Osteocyte (in vitro differentiated cells): ENCODE measurements around the gene SERPINB6. TPM values are rescaled to one million over a fixed set of nuclear protein-coding genes. Genes with fewer than 3 reads are reported as not detected.
A peak's percentile ranks its signal among the peaks of the same experiment; 100 is the strongest.
"Not testable (repeated sequence)": the region's sequence is repeated elsewhere in the genome, so short reads cannot be mapped to it uniquely, and the experiment has no call there.

ENCODE experiments used
- DNase-seq: peaks from one replicate; pipeline ENCODE4 v3.0.0; 2021; ENCODE audit warnings: mixed read lengths; ENCODE audit not compliant: unreplicated experiment; ENCODE audit errors: extremely low spot score
- H3K27ac Mint-ChIP-seq: one replicate; pipeline ENCODE4 v1.8.0; 2021; ENCODE audit warnings: mild to moderate bottlenecking, mixed read lengths; ENCODE audit not compliant: unreplicated experiment
- H3K27me3 Mint-ChIP-seq: one replicate; pipeline ENCODE4 v1.8.0; 2021; ENCODE audit warnings: mixed read lengths; ENCODE audit not compliant: unreplicated experiment
- H3K36me3 Mint-ChIP-seq: one replicate; pipeline ENCODE4 v1.8.0; 2021; ENCODE audit warnings: mixed read lengths; ENCODE audit not compliant: unreplicated experiment
- H3K4me1 Mint-ChIP-seq: one replicate; pipeline ENCODE4 v1.8.0; 2021; ENCODE audit warnings: mixed read lengths; ENCODE audit not compliant: unreplicated experiment
- H3K4me3 Mint-ChIP-seq: one replicate; pipeline ENCODE4 v1.8.0; 2021; ENCODE audit warnings: mild to moderate bottlenecking, moderate library complexity, mixed read lengths; ENCODE audit not compliant: unreplicated experiment
- H3K9me3 Mint-ChIP-seq: one replicate; pipeline ENCODE4 v1.8.0; 2021; ENCODE audit warnings: mixed read lengths; ENCODE audit not compliant: unreplicated experiment
- total RNA-seq: library from RNA; stranded (reverse); gene quantifications from 2 replicates; pipeline ENCODE4 v1.2.1, GENCODE V29; 2021
- TF ChIP-seq, protein P1 (sequence below): fragments of 200-600 bp; sonication (generic); IDR thresholded peaks from 2 replicates; pipeline ENCODE4 v1.5.0; 2021; ENCODE audit warnings: antibody characterized with exemption, mild to moderate bottlenecking, moderate library complexity

The SERPINB6 gene
- total RNA-seq, 1 donor from 2014 or later, result 93.1 TPM

- DNase-seq, result no peak
- no peak overlapping the region for H3K4me3 Mint-ChIP-seq
- H3K9me3 Mint-ChIP-seq, result no peaks in the 10 kb centered on the region
Measured at GRCh38 chr6:2977290-2977689, 5.9 kb upstream of the SERPINB6 start.

DNA sequence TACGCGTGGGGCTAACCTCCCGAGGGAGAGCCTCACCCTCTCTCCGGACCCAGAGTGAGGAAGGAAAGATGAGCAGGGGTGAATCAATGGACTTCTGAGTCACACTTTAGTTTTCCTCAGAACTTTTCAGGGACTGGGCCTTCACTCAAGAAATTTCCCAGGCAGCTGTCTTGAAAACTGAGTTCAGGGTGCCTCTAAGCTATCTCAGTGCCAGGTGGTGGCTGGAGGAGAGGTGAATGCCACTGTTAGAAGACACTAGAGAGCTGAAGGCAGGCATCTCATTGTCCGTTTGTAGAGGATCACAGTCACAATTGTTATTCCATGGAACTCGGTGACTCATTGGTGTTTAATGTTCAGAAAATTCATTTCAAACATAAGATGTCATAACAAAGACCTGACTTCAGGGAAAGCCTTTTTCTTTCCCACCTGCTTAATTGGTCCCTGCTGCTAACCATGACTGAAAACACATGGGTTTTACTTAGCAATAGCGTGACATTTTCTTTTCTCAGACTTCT, 5.3 kb upstream of the SERPINB6 start:
- Mint-ChIP-seq H3K36me3 (no peaks in the 10 kb centered on the region), H3K4me1 (peaks cover 37% of the 10 kb centered on the region), H3K9me3 (no peaks in the 10 kb centered on the region), H3K27ac (peak overlapping the region; percentile 85), H3K4me3 (no peak overlapping the region), H3K27me3 (no peaks in the 10 kb centered on the region)
- TF ChIP-seq, protein P1, sequence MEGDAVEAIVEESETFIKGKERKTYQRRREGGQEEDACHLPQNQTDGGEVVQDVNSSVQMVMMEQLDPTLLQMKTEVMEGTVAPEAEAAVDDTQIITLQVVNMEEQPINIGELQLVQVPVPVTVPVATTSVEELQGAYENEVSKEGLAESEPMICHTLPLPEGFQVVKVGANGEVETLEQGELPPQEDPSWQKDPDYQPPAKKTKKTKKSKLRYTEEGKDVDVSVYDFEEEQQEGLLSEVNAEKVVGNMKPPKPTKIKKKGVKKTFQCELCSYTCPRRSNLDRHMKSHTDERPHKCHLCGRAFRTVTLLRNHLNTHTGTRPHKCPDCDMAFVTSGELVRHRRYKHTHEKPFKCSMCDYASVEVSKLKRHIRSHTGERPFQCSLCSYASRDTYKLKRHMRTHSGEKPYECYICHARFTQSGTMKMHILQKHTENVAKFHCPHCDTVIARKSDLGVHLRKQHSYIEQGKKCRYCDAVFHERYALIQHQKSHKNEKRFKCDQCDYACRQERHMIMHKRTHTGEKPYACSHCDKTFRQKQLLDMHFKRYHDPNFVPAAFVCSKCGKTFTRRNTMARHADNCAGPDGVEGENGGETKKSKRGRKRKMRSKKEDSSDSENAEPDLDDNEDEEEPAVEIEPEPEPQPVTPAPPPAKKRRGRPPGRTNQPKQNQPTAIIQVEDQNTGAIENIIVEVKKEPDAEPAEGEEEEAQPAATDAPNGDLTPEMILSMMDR, result no peak
- no peak for DNase-seq

More at GRCh38 chr6:2977290-2977689, 5.9 kb upstream of the SERPINB6 start:
- Mint-ChIP-seq H3K27ac (peak overlapping the region; percentile 85), H3K27me3 (no peaks in the 10 kb centered on the region), H3K4me1 (peaks cover 37% of the 10 kb centered on the region), H3K36me3 (no peaks in the 10 kb centered on the region)
- TF ChIP-seq, protein P1, result no peak

GRCh38 chr6:2976060-2976459, 4.7 kb upstream of the SERPINB6 start:
- TF ChIP-seq, protein P1, result no peak
- no peaks in the 10 kb centered on the region for H3K27me3 Mint-ChIP-seq
- no peak overlapping the region for H3K4me3 Mint-ChIP-seq
- no peak overlapping the region for H3K27ac Mint-ChIP-seq
- H3K4me1 Mint-ChIP-seq, result peaks cover 34% of the 10 kb centered on the region
- no peaks in the 10 kb centered on the region for H3K36me3 Mint-ChIP-seq
- H3K9me3 Mint-ChIP-seq, result no peaks in the 10 kb centered on the region
- DNase-seq, result no peak

DNA sequence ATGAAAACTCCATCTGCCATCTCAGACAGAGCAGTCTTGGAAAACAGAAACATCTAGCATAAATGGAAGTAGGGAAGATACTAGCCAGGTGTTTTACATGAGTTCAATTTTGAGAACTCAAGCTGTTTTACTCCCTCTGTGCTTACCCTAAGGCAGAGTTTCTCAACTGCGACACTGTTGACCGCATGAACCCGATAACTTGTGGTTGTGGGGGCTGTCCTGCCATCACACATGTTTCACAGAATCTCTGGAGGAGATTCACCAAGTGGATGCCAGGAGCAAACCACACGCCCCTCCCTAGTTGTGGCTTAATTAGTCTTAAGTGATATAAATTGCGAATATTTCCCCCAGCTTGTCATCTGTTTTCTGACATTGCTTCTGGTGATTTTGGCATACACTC, 2.3 kb upstream of the SERPINB6 start:
- TF ChIP-seq, protein P1, result no peak
- H3K9me3 Mint-ChIP-seq, result no peaks in the 10 kb centered on the region
- H3K36me3 Mint-ChIP-seq, result no peaks in the 10 kb centered on the region
- DNase-seq, result no peak
- no peak overlapping the region for H3K4me3 Mint-ChIP-seq
- H3K4me1 Mint-ChIP-seq, result peaks cover 46% of the 10 kb centered on the region
- no peak overlapping the region for H3K27ac Mint-ChIP-seq
- no peaks in the 10 kb centered on the region for H3K27me3 Mint-ChIP-seq

- not testable (repeated sequence) for H3K27me3 Mint-ChIP-seq, H3K36me3 Mint-ChIP-seq, H3K9me3 Mint-ChIP-seq, H3K27ac Mint-ChIP-seq, H3K4me3 Mint-ChIP-seq, DNase-seq
- peaks cover 44% of the 10 kb centered on the region for H3K4me1 Mint-ChIP-seq
Measured at GRCh38 chr6:2973180-2973579, 1.8 kb upstream of the SERPINB6 start.

GRCh38 chr6:2972685-2973084, 1.3 kb upstream of the SERPINB6 start:
- not testable (repeated sequence) for H3K36me3 Mint-ChIP-seq, DNase-seq, H3K27me3 Mint-ChIP-seq, H3K9me3 Mint-ChIP-seq
- Mint-ChIP-seq H3K27ac (peak overlapping the region; percentile 96), H3K4me3 (peak overlapping the region; percentile 84), H3K4me1 (peaks cover 40% of the 10 kb centered on the region)

DNA sequence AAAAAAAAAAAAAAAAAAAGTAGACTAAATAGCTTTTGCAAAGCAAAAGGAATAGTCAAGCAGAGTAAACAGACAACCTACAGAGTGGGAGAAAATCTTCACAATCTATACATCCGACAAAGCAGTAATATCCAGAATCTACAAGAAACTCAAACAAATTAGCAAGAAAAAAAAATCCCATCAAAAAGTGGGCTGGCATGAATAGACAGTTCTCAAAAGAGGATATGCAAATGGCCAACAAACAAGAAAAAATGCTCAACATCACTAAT, 786 bp upstream of the SERPINB6 start:
- H3K27ac Mint-ChIP-seq, result peak overlapping the region; percentile 96
- H3K36me3 Mint-ChIP-seq, DNase-seq, H3K27me3 Mint-ChIP-seq, H3K9me3 Mint-ChIP-seq: not testable (repeated sequence)
- peaks cover 38% of the 10 kb centered on the region for H3K4me1 Mint-ChIP-seq
- peak overlapping the region; percentile 84 for H3K4me3 Mint-ChIP-seq
